ENCODE measurements around the gene MED25.
A peak's percentile ranks its signal among the peaks of the same experiment; 100 is the strongest.

The MED25 gene

DNA sequence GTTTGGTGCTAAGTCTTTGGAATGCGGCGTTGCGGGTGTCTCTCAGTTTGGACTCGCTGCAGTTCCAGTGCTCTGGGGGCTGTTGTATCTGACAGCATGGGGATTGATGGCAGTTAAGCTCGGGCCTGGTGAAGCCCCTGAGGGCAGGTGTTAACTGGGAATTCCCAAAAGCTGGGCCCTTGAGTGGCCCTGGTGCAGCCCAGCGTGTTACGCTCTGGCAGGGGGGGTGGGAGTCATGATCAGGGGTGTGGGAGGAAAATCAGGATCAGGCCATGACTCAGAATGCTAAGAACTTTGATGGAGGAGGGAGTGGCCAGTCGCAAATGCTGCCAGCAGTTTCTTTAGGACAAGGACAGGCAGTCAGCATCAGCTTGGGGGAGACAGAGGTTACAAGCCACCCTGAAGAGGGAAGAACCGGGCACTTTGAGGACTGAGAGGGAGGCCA lies 31.7 kb upstream of the MED25 start:
- POLR2A ChIA-PET (ENCODE audit: low non-redundant PET): no interaction called here
- DNase-seq (ENCODE audit: low spot score): peak; percentile 70
- CTCF ChIA-PET: interaction anchor here (0.6 to 1.4 kb wide), 2 partner anchors 105 to 688 kb away, joined by 3 to 4 read pairs; no protein-coding TSS in a partner anchor
- peak overlapping the region; percentile 74 for H3K27ac ChIP-seq
- TF ChIP-seq, protein P1, sequence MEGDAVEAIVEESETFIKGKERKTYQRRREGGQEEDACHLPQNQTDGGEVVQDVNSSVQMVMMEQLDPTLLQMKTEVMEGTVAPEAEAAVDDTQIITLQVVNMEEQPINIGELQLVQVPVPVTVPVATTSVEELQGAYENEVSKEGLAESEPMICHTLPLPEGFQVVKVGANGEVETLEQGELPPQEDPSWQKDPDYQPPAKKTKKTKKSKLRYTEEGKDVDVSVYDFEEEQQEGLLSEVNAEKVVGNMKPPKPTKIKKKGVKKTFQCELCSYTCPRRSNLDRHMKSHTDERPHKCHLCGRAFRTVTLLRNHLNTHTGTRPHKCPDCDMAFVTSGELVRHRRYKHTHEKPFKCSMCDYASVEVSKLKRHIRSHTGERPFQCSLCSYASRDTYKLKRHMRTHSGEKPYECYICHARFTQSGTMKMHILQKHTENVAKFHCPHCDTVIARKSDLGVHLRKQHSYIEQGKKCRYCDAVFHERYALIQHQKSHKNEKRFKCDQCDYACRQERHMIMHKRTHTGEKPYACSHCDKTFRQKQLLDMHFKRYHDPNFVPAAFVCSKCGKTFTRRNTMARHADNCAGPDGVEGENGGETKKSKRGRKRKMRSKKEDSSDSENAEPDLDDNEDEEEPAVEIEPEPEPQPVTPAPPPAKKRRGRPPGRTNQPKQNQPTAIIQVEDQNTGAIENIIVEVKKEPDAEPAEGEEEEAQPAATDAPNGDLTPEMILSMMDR (conservative IDR thresholded peaks at IDR 0.05; ENCODE audit: low read depth): no peak

DNA sequence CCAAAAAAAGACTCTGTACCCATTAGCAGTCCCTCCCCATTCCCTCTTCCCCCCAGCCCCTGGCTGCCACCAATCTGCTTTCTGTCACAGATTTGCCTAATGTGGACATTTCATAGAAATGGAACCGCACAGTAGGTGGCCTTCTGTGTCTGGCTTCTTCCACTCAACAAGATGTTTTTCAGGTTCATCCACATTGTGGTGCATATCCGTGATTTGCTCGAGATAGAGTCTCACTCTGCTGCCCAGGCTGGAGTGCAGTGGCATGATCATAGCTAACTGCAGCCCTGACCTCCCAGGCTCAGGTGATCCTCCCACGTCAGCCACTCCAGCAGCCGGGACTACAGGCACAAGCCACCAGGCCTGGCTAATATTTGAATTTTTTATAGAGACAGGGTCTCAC lies 30.3 kb upstream of the MED25 start:
- POLR2A ChIA-PET (ENCODE audit: low non-redundant PET): no interaction called here
- TF ChIP-seq, protein P1 (conservative IDR thresholded peaks at IDR 0.05; ENCODE audit: low read depth): no peak
- CTCF ChIA-PET: no interaction called here
- 0 out of 2 replicates have a peak overlapping the region, but pooled peaks have one; percentile 12 for H3K27ac ChIP-seq
- no peak for DNase-seq (ENCODE audit: low spot score)

DNA sequence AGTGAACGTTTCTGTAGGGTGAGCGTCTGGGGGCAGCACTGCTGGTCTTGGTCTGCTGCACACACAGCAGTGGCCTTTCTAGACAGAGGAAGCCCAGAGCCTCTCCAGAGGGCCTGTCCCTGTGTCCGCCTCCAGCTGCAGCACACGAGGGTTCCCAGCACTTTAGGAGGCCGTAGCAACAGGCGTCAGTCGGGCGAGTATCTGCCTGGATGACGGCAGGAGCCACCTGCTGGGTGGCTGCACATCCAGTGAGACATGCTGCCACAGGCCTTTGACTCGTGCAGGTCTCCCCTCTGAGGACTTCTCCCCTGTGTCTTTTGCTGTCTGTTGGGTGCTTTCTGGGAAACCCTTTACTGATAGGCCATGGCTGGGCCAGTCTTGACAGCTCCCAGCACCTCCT lies 29.2 kb upstream of the MED25 start:
- no peak for DNase-seq (ENCODE audit: low spot score)
- TF ChIP-seq, protein P1 (conservative IDR thresholded peaks at IDR 0.05; ENCODE audit: low read depth): no peak
- ChIA-PET CTCF (no interaction called here), POLR2A (ENCODE audit: low non-redundant PET) (no interaction called here)
- peak overlapping the region; percentile 30 for H3K27ac ChIP-seq

DNA sequence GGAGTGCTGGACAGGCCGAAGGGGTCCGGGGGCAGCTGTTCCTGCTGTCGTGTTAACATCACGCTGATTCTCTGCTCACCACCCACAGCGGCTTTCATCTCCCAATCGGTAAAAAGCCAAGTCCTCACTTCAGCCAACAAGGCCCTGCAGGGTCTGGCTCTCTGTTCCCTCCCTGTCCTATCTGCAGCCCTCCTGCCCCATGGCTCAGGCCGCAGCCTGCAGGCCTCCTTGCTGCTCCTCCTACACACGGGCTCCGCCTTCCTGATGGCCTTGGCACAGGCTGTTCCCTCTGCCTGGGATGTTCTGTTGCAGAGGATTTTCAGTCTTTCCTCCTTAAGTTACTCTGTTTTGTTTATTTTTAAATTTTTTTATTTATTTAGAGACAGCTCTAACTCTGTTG lies 27.2 kb upstream of the MED25 start:
- POLR2A ChIA-PET (ENCODE audit: low non-redundant PET): no interaction called here
- CTCF ChIA-PET: interaction anchor here (0.6 kb wide), 1 partner anchor 67 kb away, joined by 3 read pairs; no protein-coding TSS in a partner anchor
- TF ChIP-seq, protein P1 (conservative IDR thresholded peaks at IDR 0.05; ENCODE audit: low read depth): no peak
- DNase-seq (ENCODE audit: low spot score): no peak
- H3K27ac ChIP-seq: peak overlapping the region; percentile 22; the same call in 1 of the 2 replicates

DNA sequence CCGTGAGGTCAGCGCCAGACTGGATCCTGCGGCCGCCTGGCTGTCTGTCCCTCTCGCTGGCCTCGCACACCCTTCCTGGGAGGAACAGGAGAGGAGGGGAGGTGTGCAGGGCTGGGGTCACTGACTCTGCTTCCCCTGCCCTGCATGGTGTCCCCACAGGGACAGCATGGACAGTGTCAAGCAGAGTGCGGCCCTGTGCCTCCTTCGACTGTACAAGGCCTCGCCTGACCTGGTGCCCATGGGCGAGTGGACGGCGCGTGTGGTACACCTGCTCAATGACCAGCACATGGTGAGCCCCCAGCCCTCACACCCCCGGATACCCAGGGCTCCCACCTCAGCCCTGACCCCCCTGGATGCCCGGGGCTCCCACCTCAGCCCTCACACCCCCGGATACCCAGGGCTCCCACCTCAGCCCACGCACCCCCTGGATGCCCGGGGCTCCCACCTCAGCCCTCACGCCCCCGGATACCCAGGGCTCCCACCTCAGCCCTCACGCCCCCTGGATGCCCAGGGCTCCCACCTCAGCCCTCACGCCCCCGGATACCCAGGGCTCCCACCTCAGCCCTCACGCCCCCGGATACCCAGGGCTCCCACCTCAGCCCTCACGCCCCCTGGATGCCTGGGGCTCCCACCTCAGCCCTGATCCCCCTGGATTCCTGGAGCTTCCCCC lies 26.2 kb upstream of the MED25 start:
- TF ChIP-seq, protein P1 (conservative IDR thresholded peaks at IDR 0.05; ENCODE audit: low read depth): no peak
- no peak overlapping the region for H3K27ac ChIP-seq
- POLR2A ChIA-PET (ENCODE audit: low non-redundant PET): no interaction called here
- DNase-seq (ENCODE audit: low spot score): no peak
- CTCF ChIA-PET: no interaction called here

DNA sequence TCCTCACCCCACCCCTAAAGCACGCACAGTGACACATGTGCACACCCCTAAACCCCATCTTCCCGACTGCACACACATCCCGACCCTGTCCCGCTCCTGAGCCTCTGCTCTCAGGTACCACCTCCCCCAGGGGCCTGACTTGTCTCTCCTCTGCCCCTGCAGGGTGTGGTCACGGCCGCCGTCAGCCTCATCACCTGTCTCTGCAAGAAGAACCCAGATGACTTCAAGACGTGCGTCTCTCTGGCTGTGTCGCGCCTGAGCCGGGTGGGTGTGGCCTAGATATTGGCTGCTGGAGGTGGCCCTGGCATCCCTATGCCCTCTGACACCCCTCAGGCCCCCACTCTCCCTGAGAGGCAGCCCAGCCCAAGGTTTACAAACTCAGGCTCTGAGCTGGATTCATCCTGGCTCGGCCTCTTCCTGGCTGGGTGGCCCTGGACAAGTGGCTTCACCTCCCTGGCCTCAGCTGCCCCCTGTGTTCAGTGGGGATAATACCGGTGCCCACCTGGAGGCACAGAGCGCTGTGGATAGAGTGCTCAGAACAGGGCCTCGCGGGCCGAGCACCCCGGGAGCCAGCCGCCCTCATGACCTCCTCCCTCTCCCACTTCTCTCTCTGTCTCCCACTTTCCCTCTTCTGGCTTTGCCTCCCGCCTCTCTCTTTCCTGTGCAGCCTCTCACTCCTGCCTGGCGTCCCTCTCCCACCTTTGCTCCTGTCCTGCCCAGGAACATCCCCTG lies 25.1 kb upstream of the MED25 start:
- ChIA-PET POLR2A (ENCODE audit: low non-redundant PET) (interaction anchor here (0.9 kb wide), 1 partner anchor 15 kb away, joined by 3 read pairs; no protein-coding TSS in a partner anchor), CTCF (interaction anchor here (0.6 kb wide), 2 partner anchors 21 to 124 kb away, joined by 3 to 5 read pairs; no protein-coding TSS in a partner anchor)
- H3K27ac ChIP-seq: peak overlapping the region; percentile 28; the same call in 1 of the 2 replicates

More for the DNA sequence above, 25.1 kb upstream of the MED25 start:
- TF ChIP-seq, protein P1 (conservative IDR thresholded peaks at IDR 0.05; ENCODE audit: low read depth): no peak
- DNase-seq (ENCODE audit: low spot score): no peak

Measured in RWPE1 (cell line).